Measurements from ENCODE around the gene DUSP19.
A peak's percentile ranks its signal among the peaks of the same experiment; 100 is the strongest.

Gene DUSP19

DNA sequence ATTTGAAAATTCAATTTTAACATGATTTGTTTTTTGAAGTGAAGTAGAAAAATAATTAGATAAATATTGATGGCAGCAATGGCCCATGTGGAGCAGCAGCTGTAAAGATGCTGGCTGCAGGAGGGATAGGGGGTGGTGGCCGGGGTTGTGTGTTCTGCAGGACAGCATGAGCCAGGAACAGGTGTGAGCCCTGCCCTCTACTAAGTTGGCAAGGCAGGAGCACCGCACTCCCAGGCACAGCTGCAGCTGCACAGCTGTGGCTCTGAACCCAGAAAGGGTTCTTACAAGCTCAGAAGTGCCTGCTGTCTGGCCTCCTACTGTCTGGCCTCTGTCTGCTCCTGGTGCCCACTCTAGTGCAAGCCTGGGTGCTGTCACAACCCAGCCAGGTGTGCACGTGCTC lies 10.0 kb upstream of the DUSP19 start:
- no peak for DNase-seq (ENCODE audit: low spot score)

DNA sequence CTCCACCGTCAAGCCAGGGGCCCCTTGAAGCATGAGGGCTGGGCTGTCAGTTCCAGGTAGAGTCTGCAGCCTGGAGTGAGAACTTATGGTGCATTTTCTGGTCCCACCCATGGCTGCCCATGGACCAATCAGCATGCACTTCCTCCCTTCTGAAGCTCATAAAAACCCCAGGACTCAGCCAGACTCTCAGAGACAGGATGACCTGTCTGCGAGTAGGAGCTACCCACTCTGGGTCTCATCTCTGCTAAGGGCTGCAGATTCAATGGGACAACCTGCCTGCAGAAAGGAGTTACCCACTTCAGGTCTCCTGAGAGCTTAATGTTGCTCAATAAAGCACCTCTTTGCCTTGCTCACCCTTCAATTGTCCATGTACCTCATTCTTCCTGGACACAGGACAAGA lies 9.4 kb upstream of the DUSP19 start:
- DNase-seq (ENCODE audit: low spot score) = no peak

DNA sequence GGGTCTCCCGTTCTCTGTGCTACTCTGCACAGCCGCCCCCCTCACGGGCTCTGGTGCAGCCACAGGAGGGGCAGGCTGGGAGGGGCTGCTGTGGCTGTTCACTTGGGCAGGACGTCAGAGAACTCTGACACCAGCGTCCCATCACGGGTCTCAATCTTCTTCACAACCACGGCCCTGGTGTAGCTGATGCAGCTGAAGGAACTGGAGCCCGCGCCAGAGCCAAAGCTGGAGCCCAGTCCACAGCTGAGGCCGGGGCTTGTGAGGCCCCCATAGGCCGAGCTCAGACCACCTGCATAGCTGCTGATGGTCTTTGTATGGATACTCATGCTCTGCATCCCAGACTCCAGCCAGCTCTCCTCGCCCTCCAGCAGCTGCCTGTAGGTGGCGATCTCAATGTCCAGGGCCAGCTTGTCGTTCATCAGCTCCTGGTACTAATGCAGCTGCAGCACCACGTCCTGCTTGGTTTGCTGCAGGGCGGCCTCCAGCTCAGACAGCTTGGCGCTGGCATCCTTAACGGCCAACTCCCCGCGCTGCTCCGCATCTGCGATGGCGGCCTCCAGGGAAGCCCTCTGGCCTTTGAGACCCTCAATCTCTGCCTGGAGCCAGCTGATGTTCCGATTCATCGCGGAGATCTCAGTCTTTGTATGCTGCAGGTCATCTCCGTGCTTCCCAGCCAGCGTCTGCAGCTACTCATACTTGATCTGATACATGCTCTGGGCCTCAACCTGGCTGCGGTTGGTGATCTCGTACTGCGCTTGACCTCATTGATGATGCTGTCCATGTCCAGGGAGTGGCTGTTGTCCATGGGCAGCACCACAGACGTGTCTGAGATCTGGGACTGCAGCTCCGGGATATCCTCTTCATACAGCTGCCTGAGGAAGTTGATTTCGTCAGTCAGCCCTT lies 7.4 kb upstream of the DUSP19 start:
- DNase-seq (ENCODE audit: low spot score) = peak; percentile 33

DNA sequence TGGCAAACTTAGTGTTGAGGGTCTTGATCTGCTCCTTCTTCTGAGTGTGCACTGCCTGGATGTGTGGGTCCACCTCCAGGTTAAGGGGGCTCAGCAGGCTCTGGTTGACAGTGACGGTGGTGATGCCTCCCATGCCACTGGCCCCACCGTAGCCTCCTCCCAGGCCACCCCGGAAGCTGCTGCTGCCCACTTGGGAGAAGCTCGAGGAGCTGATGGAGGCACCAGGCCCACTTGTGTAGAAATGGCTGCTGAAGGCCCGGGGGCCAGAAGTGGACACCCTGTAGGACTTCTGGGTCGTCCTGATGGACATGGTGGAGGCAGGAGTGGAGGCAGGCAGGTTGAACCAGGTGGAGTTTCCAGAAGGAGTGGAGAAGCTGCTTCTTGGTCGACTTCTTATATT lies 6.4 kb upstream of the DUSP19 start:
- no peak for DNase-seq (ENCODE audit: low spot score)

DNA sequence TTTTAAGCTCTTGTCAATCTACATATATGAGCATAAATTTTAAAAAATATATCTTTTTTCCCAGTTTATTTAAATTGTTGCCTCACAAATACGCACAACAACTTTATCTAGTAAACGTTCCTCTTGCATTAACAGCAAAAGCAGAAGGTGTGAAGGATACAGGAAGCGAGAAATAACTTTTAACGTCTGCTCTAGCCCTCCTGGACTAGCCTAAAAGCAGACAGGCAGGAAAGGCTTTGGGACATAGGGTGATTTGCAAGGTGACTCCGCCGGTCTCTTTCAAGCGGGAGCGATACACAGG lies 434 bp upstream of the DUSP19 start:
- DNase-seq (ENCODE audit: low spot score) = peak; percentile 51

DNA sequence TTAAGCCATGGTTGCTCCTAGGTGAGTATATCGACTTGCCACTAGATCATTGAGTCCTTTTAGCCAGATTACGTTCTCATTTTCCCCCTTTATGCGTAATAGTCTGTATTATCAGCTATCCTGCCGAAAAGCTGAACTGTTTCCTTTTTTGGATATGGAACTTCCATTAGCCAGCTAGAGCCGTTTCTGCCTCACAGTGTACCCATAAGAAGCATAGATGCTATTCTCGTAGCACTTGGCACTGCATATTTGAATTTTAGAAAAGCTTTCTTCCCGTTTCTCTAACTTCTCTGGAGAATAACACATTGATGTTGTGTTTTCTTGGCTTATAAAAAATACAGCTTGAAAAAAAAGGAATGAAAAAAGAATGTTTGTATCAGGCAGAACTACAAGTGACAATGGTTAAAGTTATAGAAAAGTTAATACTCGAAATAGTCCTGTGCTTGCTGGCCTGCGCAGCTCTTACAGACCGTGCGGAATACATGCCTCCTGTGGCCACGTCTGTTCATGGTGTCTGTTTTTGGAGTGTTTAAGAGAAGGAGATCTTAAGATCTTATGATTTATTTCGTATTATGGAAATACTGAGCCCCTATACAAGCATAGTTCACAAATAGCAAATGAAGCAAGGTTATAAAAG lies 710 bp downstream of the DUSP19 start:
- DNase-seq (ENCODE audit: low spot score) = no peak

DNA sequence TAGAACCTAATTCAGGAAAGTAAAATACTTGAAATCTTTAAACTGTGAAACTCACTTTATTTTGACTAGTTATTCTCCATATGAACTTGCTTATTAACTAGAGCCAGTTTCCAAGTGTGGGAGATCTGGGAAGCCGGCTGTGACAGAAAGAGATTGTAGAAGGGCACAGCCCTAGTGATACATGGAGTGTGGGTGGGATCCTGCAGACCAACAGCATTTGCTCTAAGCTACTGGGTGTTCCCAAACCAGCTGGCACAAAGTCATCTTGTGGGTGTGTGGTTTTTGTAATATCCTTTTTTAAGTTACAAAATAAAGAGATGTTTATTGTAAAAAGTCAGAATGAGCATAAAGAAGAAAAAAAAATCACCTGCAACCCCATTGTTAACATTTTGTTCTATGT lies 3.4 kb downstream of the DUSP19 start:
- DNase-seq (ENCODE audit: low spot score) = no peak

DNA sequence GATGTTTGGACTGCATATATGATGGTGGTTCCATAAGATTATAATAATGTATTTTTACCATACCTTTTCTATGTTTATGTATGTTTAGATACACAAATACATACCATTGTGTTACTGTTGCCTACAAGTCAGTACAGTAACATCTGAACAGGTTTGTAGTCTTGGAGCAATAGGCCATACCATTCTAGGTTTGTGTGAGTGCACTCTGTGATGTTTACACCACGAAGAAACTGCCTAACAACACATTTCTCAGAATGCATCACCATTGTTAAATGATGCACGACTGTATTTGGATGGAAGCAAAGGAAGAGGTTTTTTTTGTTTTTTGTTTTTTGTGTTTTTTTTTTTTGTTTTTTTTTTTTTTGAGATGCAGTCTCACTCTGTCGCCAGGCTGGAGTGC lies 9.5 kb downstream of the DUSP19 start:
- no peak for DNase-seq (ENCODE audit: low spot score)

DNA sequence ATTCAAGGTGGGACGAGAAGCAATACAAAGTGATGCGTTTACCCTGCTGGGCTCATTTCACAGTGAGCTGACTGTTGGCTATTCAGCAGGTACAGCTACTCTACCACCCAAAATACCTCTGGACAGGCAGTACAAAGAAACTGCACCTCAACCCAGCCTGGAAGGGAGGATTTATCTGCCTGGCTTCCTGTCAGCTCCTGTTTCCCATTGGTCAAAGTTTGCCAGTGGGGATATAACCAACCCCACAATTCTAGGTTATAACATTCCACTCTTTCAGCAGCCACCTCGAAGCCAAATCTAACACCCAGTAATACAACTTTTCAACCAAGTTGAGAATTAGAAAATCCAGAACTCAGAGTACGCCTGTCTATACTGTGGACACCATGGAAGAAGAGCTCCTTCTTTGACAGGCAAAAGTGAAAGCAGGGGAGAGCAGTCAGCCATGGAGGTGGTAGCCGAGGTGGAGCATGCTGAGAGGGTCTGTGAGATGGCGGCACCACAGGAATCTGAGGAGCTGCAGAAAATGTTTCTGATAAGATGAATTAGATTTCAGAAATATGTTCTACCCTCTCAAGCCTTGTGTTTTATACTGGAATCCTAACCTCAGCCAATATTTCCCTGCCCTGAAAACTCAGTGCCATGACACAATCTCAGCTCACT lies 10.8 kb downstream of the DUSP19 start:
- DNase-seq (ENCODE audit: low spot score) = no peak

DNA sequence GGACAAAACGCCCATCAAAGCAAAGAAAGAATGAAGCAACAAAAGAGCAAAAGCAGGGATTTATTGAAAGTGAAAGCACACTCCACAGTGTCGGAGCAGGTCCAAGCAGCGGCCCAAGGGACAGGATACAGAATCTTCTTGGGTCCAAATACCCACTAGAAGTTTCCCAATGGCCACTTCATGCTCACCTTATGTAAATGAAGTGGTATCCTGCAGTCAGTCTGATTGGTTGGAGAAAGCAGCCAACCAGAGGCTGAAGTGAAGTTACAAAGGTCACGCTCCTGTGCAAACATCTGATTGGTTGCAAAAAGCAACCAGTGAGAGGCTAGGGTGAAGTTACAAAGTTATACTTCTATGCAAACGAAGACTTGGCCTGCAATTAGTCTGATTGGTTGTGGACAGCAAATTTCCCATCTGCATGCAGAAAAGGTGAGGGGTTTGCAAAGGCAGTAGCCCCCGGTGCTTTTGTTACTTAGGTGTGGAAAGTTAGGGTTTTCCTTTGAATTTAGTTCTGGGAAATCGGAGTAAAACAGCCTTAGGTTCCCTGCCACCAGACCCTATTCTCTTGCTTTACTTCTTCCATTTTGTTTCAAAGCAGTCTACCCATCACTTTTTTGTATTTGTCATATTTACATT lies 12.9 kb downstream of the DUSP19 start:
- no peak for DNase-seq (ENCODE audit: low spot score)

DNA sequence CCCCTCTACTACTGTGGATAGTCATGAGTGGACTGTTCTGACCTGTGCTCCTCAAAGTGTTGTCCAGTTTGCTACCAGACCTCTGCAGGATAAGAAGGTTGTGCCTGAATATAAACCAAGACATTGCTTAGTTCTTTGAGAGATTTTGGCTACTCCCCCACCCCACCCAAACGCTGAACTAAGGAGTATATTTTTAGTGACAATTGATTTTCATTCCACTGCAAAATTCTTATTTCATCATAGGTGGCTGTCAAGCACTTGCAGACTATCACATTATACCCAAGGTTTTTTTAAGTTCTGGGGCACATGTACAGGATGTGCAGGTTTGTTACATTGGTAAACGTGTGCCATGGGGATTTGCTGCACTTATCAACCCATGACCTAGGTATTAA lies 13.4 kb downstream of the DUSP19 start:
- DNase-seq (ENCODE audit: low spot score) = no peak

DNA sequence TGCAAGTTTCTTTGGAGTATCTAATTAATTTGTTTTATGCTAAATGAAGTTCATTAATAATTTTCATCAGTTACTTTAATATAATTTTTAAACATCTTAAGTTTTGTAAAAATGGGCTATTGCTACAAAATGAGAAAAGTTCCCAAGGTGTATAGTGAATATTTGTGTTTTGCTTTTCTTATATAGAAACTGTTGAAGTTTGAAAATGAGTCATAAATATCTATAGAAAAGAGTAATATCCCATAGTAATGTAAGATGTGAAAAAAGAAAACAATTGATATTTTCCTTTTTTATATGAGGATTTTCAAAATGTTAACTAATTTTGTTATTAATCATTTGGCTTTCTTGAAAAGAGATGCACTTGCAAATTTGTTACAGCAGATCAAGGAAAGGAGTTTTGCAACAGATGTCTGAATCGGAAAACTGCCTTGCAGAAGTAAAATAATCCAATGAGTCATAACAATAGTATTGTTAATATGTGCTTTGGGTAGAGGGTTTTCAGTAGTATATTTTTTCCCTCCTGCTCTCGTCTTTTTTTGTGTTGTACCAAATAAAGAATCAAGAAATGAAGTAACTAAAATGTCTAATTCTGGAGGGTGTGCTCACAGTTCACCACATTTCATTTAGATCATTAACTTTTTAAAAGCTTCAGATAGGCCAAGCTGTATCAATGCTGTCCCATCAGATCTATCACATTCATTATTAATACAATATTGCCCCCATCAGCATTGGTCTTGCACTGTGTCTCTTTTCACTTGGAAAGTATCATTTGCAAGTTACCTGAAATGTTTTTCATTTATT lies 15.5 kb downstream of the DUSP19 start:
- no peak for DNase-seq (ENCODE audit: low spot score)

DNA sequence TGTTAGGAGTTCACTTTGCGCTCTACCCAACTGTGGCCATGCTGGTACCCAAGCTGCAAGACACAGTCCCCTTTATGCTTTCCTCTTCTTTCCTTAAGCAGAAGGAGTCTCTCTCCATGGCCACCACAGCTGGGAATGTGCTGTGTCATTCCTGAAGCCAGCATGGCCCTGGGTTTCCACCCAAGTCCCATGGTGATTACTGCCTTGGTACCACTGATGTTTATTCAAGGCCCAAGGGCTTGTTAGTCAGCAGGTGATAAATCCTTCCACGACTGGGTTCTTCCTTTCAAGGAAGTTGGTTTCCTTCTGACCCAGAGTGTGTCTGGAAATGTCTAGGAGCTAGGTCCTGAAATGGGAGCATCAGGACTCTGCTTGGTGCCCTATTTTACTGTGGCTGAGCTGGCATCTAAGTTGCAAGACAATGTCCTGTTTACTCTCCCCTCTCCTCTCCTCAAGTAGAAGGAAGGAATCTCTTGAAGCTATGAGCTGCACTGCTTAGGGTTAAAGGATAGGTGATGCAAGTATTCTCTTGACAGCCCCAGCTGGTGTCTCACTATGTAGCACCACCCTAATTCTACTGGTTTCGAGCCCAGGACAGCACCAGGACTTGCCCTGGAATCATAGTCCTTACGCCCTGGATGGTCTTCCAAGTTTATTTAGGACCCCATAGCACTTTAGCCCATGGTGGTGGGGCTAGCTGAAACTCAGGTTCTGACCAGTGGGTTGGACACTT lies 27.0 kb downstream of the DUSP19 start:
- no peak for DNase-seq (ENCODE audit: low spot score)

DNA sequence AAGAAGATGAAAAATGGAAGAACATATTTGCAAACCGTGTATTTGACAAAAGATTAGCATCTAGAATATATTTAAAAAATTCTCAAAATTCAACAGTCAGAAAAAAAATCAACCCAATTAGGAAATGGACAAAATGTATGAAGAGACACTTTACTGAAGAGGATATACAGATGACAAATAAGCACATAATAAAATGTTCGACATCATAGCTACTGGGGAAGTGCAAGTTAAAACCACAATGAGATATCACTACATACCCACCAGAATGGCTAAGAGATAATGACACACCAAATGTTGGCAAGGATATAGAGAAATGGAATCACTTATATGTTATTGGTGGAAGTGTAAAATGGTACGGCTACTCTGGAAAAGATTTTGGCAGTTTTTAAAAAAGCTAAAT lies 34.0 kb downstream of the DUSP19 start:
- no peak for DNase-seq (ENCODE audit: low spot score)

DNA sequence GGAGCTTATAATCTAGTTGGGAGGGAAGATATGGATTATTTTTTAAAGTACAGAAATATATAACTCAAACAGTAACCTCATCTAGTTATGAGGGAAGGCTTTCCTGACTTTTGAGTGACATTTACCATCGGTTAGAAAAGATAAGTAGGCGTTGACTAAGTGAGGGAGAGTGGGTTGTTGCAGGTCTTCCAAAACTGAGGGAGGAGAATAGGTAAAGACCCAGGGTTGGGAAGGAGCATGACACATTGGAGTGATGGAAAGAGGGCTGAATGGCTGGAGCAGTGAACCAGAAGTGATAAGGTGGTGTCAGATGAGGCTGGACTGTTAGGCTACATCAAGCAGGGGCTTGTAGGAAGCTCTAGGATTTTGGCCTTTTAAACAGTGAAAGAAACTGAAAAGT lies 35.1 kb downstream of the DUSP19 start:
- DNase-seq (ENCODE audit: low spot score) = no peak

DNA sequence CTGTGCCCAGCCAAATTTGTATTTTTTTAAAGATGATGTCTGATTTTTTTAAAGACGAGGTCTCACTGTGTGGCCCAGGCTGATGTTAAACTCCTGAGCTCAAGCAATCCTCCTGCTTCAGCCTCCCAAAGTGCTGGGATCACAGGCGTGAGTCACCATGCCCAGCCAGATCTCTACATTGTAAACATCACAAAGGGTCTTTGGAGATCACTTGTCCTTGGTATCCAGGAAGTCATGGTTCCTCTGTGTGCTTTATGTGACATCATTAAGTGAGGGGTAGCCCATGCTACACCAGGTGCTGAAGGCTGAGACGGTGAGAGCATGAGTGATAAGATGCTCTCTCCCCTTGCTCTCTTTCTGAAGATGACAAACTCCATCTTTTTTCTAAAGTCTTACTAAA lies 38.7 kb downstream of the DUSP19 start:
- no peak for DNase-seq (ENCODE audit: low spot score)

DNA sequence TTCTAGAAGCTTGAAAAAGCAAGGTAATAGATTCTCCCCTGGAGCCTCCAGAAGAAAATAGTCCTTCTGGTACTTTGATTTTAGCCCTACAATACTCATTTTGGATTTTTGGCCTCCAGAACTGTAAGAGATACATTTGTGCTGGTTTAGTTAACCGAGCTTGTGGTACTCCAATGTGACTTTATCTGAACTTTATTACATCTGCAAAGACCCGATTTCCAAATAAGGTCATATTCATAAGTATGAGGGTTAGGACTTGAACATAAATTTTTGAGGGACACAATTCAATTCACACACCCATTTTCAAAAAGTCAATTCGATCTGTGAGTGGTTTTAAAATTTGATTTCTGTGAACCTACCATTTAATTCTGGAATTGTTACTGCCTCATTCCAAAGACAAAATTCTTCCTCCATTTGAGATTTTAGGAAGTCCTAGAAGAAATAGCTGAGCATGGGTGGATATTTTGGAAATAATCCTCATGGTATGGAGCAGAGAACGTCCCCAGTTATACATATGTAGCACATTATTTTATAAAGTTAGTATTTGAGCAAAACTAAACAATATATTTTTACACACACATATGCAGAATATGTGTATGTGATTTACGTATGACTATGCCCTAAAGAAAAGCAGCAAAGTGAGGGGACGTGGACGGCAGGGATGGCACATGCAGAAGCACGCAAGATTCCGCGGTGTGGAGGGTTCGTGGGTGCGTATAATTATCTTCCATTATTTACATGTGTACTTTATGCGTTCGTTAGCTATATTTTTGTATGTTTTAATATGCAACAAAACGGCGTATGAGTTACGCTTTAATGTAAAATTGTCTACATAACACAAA lies 44.8 kb downstream of the DUSP19 start:
- DNase-seq (ENCODE audit: low spot score) = no peak

DNA sequence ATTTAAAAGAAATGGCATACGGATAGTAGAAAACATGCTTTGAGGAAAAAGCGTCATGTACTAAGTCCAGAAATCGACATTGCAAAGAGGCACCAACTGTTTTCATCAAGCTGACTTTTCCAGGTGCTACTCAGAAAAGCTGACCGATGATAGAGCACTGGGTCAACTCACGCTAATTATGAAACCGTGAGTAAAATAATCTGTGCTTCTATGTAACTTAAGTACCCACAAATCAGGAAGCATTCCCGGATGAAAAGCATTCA lies 45.3 kb downstream of the DUSP19 start:
- no peak for DNase-seq (ENCODE audit: low spot score)

DNA sequence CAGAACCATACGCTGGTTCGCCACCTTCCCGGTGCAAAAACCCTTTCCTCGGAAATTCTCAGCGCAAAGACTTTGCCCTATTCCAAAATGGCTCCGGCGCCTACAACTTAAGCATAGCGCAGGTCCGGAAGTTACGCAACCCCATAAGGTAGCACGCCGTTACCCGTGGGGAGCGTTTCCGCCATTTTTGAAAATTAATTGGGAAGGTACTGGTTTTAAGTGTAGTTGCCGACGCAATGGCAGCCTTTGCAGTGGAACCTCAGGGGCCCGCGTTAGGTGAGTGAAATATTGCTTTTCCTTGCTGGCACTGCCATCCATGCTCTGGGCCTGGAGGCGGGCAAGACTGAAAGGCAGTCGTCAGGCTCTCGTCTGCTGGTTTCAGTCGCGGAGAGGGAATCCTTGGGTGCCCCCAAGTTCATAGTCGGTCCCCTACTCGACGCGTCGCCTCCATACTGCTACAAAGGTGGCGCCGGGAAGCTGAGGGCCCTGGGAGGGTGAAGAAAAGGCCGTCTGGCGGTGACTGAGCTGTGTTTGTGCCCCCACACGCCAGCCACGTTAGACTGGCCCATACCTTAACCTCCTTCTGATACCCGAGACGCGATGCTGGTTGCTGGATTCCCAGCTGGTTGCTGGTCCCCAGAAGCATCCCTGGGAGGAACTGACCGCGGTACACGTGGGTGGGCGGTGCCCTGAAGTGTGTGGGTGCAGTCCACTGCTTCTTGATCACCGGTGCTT lies 45.8 kb downstream of the DUSP19 start, which contains the start of gene NUP35:
Gene NUP35, plus strand, starts transcription at position 222 of the 735 bp plus-strand sequence. Its CDS starts 15 bp downstream, at position 237.
- DNase-seq (ENCODE audit: low spot score) = peak; percentile 22

DNA sequence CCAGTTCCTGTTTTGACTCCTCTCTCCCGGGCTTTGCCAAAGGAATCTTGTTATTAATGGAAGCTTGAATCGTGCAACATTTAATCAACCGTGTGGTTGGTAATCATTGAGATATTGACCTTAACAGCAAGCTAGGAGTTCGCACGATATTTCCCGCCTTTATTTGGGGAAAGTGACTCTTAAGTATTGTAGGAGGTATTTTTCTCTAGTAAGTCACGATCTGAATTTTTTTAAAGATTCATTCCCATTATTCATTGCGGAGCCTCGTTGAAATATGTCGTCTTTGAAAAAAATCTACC lies 46.4 kb downstream of the DUSP19 start:
- no peak for DNase-seq (ENCODE audit: low spot score)

Data from HuH-7.5 (cell line).